NCI-H2227 (cell line): ENCODE results near the gene NTNG1.

Experiments
- DNase-seq: peaks from one replicate; lab custom pipeline; 2025; ENCODE audit not compliant: unreplicated experiment; lab: John Stamatoyannopoulos, UW

Gene NTNG1

DNA sequence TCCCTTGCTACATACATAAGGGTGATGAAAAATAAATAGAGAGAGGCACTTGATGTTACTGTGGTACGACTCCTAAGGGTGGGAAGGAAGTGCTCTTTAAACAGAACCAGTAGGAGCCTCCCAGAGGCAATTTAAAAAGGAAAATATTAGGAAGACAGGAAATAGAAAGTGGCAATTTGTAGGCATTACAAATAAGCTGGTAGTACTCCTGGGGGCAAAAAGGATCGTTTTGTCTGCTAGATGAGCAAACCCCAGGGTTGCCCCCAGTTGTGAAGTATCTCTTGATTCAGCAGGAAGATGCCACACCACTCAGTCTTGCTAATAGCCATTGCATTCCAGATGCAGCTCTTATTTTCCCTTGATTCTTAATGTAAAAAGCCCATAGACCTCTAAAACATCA is 303.0 kb downstream of the NTNG1 start:
- DNase-seq: no peak

DNA sequence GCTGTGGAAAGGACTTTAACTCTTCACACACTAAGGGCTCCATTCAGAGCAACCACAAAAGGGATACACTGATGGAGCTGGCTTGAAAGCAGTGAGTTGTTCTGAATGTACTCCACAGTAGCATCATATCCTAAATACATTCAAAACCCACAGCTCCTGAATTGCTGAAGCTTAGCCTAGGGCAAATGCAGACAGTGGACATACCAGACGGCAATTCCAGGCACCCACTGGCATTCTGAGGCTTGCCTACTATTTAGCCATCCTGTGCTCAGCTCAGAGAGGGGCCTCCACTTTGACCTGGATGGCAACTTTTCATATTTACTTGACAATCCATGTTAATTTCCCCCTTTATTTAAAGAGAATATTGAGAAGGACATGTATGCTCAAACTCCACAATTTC is 303.5 kb downstream of the NTNG1 start:
- no peak for DNase-seq

DNA sequence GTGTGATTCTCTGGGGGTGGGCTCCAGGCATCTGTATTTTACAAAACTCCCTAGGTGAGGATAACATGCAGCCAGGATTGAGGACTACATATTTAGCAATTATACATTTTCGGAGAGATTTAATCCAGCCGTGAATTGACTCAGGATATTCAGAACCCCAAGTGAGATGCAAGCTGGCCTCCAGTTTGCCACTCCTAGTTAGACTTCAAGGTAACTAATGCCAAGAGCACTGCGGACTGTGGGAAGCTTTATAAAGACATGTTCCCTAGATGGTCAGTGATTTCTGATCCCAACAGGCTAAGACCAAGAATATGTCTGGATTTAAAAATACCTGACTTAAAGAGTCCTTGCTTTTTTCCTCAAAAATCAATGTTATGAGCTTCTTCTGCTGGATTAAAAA is 308.5 kb downstream of the NTNG1 start:
- DNase-seq: no peak

DNA sequence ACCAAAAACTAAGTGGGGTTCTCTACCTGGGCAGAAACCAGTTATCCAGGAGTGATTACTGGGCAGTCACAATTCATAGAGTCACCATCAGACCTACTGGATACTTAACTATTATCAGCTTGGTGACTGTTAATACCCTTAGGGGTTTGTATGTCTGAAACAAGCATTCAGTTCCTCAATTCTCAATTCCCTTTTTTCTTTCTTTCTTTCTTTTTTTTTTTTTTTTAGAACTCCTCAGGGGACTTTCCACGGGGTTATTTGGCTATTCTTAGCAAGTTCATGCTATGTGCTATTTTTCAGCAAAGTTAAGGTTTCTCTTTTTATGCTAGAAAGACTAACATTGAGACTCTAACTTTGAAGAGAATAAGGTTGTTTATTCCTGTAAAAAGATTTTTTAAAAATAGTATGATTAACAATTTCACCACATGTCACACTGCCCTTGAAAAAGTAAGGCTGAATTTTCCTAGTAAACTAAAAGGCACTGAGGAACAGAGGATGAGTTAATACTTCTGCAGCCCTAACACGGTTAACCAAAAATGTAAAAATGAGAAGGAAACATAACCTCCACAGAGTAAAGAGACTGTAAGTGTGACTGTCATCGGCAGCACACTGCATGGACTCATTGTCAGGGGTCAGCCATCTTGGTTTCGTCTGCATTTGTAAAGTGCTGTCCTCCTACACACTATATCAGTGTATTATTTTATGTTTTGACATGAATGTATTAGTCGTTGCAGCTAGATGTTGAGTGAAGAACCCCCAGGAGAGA is 310.2 kb downstream of the NTNG1 start:
- DNase-seq: no peak

DNA sequence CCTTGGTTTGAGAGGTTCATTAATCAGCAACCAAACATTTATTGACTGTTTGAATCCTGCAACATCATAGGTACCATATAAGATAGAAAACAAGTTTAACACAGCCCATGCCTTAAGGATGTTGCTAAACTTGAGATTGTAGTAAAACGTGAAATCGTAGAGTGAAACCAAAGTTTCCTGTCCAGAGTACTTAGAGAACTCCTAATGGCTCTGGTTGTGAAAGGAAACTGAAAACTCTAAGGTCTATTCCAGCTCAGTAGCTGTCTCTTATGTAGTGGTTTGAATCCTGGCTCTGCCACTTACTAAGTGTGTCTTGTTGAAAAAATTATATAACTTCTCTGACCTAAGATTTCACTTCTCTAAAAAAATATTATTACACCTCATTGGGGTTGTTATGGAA is 310.9 kb downstream of the NTNG1 start:
- DNase-seq: no peak

DNA sequence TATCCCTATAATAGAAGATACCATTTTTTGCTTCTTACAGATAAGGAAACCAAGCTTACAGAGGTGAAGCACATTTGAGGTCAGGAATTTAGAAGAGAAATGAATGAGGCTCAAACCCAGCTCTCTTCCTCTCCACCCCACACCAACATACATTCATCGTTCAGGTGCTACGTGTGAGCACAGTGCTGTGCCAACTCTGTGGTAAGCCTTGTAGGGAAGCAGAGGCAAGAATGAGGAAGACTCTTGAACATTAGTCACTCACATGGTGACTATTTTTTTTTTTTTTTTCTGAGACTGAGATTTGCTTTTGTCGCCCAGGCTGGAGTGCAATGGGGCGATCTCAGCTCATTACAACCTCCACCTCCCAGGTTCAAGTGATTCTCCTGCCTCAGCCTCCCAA is 314.0 kb downstream of the NTNG1 start:
- no peak for DNase-seq

DNA sequence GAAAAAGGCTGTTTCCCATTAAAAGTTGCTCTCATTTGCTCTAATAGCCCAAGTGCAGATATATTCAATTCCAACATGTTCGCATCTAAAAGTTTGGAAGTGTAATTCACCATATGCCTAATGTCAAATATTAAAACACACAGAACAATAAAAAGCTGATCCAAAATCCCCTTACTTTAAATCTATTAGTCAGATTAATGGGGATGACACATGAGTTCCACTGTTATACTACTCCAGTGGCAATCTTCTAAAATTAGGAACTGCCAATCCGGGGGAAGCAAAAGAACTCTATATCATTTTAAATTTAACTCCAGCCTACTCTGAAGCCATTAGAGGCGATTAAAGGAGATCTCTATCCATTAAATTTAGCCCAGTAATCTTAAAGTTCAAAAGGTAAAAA is 317.1 kb downstream of the NTNG1 start:
- no peak for DNase-seq

DNA sequence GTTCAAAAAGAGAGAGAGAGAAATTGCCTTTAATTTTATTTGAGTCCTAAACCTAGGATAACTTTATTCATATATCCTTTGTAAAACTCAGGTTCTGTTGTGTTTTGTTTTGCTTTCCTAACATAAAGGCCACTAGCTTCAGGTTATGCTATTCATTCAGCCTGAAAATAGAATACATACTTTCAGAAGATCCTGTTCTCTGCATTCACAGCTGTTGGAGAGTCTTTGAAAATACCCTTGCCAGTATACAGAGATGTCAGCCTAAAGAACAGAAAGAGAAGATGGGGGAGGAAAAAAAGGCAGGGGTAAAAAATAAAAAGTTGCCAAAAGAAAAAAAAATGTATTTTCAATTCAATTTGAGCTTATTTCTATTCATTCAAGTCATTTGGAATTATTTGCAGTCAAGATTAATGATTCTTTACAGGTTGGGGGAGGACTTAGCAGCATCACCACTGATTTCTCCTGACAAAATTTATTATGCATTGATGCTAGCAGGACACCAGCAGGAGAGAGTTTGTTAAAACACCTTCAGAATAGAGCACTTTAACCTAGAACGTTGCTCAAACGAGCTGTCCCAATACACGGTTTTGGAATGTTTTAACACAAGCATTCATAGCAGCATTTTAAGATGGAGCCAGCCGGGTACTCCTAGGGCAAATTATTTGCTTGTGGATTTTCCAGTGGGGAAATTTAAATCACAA is 318.5 kb downstream of the NTNG1 start:
- DNase-seq: no peak

DNA sequence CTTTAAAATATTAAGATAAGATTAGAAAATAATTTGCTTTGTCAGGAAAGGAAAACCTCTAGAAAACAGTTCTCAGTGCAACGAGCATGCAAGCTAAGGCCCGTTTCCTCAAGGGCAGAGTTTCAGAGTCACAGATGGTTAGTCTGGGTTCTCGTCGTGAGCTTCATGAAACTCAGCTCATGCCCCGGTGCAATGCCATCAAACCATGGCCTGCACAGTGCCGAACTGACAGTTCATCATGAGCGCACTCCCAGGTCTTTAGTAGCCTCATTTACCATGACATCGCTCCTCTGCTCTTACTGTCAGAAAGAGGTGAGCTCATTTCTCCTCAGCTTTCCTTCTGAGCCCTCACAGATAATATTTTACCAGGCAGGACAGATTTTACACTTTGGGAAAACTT is 319.2 kb downstream of the NTNG1 start:
- DNase-seq: no peak

DNA sequence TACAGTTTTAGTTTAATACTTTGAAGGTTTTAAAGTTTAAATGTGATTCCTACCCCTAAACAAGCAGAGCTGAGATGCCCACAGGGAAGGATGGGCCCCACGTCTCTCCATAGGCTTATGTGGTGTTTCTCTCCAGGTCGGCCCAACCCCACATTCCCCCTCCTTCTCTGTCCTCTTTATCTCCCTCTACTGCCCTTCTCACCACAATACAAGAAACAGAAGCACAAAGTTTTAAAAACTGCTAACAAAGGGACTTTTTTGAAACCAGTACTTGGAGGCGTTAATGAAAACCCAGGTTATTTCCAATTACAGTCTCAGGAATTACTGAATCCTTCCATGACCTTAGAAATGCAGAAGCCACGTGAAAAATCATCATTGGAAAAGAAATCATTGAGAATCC is 324.0 kb downstream of the NTNG1 start:
- DNase-seq: no peak

DNA sequence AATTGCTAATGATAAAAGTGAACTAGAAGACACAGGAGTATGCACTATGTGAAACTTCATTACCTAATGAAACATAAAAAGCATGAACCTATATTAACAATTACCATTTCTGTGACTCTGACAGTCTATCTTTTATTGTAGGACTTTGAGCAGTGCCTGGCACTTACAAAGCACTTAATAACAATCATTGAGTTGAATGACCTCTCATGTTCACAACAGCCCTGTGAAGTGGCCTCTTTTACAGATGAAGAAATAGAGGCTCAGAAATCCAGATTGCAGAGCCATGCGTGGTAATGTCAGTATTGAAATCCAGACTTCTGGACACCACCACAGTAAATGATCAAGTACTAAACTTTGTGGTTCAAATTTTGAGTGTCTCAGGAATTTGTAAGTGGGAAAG is 326.4 kb downstream of the NTNG1 start:
- DNase-seq: no peak

DNA sequence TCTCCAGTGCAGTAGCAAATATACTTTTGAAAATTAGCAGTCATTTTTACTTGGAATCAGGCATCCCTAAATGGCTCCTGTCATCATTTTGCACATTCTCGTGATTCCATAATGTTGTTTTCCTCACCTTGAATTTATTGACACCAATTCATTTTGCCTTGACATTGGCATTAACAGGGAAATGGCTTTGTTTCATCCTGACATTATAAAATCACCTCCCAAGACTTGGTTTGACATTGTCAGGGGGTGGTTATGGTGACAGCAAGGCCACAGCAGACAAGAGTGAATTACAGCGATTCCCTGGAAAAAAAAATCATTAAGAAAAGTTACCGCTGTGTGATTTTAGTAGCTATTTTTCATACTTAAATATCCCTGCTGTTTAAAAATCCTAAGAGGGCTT is 327.0 kb downstream of the NTNG1 start:
- DNase-seq: no peak

DNA sequence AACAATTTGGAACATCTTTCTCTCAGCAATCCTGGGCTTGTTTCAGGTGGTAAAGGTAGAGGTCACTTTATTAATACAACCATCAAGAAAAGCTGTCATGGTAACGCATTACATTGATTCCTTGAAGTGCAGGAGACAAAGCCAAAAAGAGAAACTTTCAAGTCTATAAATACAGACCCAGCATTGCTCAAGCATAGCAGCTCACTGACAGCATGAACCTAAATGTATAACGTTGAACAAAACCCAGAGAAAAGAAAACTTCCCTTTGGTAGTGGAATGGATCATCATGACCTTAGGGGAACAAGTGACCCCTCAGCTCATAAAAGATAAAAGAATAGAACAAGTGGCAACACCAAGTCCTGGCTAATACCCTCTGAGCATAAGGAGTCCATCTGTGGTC is 332.2 kb downstream of the NTNG1 start:
- DNase-seq: no peak

DNA sequence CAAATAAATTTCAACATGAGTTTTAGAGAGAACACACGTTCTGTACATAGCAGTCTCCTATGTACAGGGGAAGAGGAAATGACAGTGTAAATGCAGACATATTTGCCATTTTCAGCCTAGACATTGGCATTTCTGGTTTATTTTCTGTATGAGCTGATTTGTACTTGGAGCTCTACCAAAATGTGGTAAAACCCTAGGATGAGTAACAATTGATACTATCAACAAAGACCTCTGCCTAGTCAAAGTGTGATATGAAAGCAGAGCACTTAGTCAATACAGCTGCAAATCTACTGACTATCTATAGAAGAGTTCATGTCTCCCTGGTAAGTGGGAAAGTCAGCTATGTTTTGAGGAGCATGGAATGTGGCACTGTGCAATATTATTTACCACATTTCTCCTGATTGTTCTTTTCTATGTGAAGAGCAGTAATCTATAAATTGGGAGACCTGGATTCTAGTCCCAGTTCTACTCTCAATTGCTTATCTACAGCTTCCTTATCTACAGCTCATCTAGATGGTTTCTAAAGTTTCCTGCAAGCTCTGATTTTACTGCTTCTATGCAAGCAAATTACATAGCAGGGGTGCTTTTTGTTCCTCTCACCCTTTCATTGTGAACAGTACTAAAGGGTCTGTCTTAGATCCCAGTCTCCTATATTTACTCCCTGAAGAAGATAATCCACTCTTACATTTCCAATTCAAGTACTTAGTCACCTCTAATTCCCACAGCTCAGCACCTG is 334.2 kb downstream of the NTNG1 start:
- DNase-seq: no peak

DNA sequence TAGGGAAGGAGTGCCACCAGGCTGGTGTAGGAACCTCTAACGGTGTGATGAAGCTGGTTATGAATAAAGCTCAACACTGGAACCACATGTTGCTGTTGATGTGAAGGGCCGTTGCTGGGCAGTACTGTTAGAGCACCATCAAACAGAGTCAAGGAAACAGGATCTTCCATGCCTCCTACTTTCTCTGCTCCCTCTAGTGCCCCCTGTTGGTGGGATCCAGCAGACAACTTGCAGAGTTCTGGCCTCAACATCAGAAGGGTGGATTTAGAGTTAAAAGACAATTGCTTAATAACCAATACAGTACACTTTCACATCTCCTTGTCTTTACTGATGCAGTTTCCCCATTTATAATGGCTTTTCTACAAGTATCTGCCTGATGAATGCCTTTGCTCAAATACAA is 336.4 kb downstream of the NTNG1 start:
- DNase-seq: no peak

DNA sequence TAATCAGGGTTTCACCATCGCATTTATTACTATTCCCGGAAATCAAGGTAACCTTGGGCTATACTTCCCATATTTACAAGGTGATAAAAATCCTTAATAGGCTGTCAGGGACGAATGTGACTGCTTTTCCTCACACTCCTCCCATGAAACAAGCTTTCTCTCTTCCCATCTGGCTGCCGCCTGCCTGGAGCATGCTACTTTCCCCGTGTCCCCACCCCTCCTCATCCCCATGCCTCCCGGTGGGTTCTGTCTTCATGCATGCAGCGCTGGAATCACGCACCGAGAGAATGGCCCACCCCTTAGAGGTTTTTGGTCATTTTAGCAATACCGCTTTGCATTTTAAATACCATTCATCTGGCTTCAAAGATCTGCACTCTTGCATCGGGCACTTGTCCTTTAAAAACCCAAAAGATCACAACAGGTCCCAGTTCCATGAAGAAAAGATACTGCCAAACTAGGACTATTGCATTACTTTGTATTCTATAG is 339.1 kb downstream of the NTNG1 start:
- DNase-seq: no peak

DNA sequence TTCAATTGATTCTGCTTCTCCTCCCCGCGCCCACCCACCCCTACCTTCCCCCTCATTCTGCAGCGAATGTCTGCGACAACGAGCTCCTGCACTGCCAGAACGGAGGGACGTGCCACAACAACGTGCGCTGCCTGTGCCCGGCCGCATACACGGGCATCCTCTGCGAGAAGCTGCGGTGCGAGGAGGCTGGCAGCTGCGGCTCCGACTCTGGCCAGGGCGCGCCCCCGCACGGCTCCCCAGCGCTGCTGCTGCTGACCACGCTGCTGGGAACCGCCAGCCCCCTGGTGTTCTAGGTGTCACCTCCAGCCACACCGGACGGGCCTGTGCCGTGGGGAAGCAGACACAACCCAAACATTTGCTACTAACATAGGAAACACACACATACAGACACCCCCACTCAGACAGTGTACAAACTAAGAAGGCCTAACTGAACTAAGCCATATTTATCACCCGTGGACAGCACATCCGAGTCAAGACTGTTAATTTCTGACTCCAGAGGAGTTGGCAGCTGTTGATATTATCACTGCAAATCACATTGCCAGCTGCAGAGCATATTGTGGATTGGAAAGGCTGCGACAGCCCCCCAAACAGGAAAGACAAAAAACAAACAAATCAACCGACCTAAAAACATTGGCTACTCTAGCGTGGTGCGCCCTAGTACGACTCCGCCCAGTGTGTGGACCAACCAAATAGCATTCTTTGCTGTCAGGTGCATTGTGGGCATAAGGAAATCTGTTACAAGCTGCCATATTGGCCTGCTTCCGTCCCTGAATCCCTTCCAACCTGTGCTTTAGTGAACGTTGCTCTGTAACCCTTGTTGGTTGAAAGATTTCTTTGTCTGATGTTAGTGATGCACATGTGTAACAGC is 339.9 kb downstream of the NTNG1 start:
- DNase-seq: peak; percentile 24

DNA sequence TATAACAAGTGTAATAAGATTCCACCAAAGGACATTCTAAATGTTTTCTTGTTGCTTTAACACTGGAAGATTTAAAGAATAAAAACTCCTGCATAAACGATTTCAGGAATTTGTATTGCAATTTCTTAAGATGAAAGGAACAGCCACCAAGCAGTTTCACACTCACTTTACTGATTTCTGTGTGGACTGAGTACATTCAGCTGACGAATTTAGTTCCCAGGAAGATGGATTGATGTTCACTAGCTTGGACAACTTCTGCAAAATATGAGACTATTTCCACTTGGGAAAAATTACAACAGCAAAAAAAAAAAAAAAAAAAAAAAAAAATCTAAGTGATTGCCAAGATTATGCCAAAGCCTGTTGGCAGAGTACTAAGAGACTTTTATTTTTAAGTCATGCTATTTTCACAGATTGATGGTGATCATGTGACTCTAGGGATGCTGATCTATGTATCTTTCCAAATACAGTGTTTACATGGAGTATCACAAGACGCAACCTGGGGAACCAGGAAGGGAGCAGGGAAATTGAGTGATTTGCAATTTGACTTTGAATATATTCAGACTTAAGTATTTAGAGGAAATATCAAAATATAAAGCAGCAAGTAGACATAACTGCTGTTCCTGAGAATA is 341.0 kb downstream of the NTNG1 start:
- no peak for DNase-seq

DNA sequence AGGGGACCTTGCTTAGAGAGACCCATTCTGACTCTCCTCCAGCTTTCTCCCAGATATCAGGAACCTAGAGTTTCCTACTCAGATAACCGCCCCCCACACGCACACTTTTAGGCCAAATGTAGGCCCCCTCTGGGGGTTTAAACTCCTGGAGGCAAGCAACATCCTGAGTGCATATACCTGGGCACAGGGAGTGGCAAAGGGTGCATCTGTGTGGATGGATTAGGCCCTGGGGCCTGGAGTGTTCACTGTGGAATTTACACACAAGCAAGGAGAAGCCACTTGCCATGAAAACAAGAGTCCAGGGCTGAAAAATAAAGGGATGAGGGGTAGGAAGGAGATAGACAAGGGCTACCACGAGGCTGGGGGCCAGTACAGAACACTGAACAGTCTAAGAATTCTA is 343.1 kb downstream of the NTNG1 start:
- DNase-seq: no peak

DNA sequence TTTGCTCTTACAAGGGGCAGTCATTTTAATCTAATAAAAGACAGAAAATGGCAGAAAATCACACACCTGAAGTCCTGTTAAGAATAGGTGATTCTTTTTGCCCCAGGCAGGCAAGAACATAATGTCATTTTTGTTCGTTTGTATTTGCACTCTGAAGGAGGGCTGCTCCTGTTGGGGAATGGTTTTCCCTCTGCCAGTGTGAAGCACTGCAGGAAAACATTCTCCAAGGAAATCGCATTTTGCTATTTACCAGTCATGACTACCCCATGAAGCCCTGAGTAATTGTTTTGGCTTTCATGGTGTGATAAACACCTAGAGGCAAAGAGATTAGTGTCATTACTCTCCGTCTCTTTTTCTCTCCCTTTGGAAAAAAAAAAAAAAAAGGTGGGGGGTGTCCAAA is 345.5 kb downstream of the NTNG1 start:
- DNase-seq: no peak

DNA sequence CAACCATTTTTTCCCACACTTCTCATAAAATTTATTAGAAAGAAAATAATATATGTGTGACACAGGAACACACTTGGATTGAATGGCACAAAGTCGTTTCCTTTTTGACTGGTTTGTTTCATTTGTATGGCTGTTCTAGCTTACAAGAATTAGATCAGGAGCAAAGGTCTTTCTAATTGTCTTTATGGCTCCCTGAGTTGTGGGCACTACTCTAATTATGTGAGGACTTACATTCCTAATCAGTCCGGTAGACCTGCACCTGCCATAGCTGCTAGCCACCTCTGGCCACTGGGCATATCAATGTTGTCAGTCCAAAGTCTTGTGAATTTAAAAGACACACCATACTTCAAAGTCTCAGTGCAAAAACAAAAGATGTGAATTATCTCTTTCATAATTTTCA is 346.7 kb downstream of the NTNG1 start:
- DNase-seq: no peak
